Measurements from ENCODE around the gene EFEMP2.

EFEMP2 gene

GRCh38 chr11:65887723-65888162, 15.1 kb upstream of the EFEMP2 start:
- H3K9me3 ChIP-seq (ENCODE audit: control insufficient read depth, insufficient read depth, low read length), result no peaks in the 10 kb centered on the region
- peaks cover 33% of the 10 kb centered on the region for H3K79me2 ChIP-seq (ENCODE audit: control insufficient read depth, low read length)
- peak overlapping the region; percentile 95 for H3K4me2 ChIP-seq (ENCODE audit: low read length)
- H3K4me3 ChIP-seq (ENCODE audit: low read length), result peak overlapping the region; percentile 93
- H4K20me1 ChIP-seq (ENCODE audit: control insufficient read depth, insufficient read depth, low read depth, low read length), result 0 out of 2 replicates have a peak, but pooled peaks cover 3% of the 10 kb centered on the region
- peak overlapping the region; percentile 88; the same call in 1 of the 2 replicates for H3K27ac ChIP-seq (ENCODE audit: low read depth, low read length)
- no peaks in the 10 kb centered on the region for H3K9me2 ChIP-seq (replicated peaks; ENCODE audit: control insufficient read depth, low read length)
- peaks cover 24% of the 10 kb centered on the region for H3F3A ChIP-seq (ENCODE audit: control insufficient read depth, insufficient read depth)
- peaks cover 58% of the 10 kb centered on the region for H3K36me3 ChIP-seq (ENCODE audit: control insufficient read depth, low read length)
- peaks cover 57% of the 10 kb centered on the region for H3K4me1 ChIP-seq (ENCODE audit: control insufficient read depth, low read length)
- no peaks in the 10 kb centered on the region for H3K27me3 ChIP-seq (ENCODE audit: control insufficient read depth, low read length)
- TF ChIP-seq CTCF (IDR thresholded peaks at IDR 0.05; ENCODE audit: low read depth, low read length, poor library complexity, severe bottlenecking) (no peak), EZH2phosphoT487 (IDR thresholded peaks at IDR 0.05; ENCODE audit: borderline replicate concordance, low read length) (no peak)

- Histone ChIP-seq H3K4me2 (ENCODE audit: low read length) (peak overlapping the region; percentile 95), H3K4me3 (ENCODE audit: low read length) (peak overlapping the region; percentile 93), H3K27me3 (ENCODE audit: control insufficient read depth, low read length) (no peaks in the 10 kb centered on the region), H3K27ac (ENCODE audit: low read depth, low read length) (no peak overlapping the region), H3F3A (ENCODE audit: control insufficient read depth, insufficient read depth) (peaks cover 23% of the 10 kb centered on the region), H3K4me1 (ENCODE audit: control insufficient read depth, low read length) (peaks cover 51% of the 10 kb centered on the region), H3K36me3 (ENCODE audit: control insufficient read depth, low read length) (peaks cover 62% of the 10 kb centered on the region), H4K20me1 (ENCODE audit: control insufficient read depth, insufficient read depth, low read depth, low read length) (0 out of 2 replicates have a peak, but pooled peaks cover 2% of the 10 kb centered on the region), H3K79me2 (ENCODE audit: control insufficient read depth, low read length) (peaks cover 26% of the 10 kb centered on the region), H3K9me3 (ENCODE audit: control insufficient read depth, insufficient read depth, low read length) (no peaks in the 10 kb centered on the region), H3K9me2 (replicated peaks; ENCODE audit: control insufficient read depth, low read length) (no peaks in the 10 kb centered on the region)
- TF ChIP-seq CTCF (IDR thresholded peaks at IDR 0.05; ENCODE audit: low read depth, low read length, poor library complexity, severe bottlenecking) (no peak), EZH2phosphoT487 (IDR thresholded peaks at IDR 0.05; ENCODE audit: borderline replicate concordance, low read length) (no peak)
Observed at GRCh38 chr11:65886826-65887722, 14.5 kb upstream of the EFEMP2 start.

- TF ChIP-seq CTCF (IDR thresholded peaks at IDR 0.05; ENCODE audit: low read depth, low read length, poor library complexity, severe bottlenecking), result no peak
- TF ChIP-seq EZH2phosphoT487 (IDR thresholded peaks at IDR 0.05; ENCODE audit: borderline replicate concordance, low read length), result no peak
- Histone ChIP-seq H3K36me3 (ENCODE audit: control insufficient read depth, low read length) (peaks cover 53% of the 10 kb centered on the region), H3K4me1 (ENCODE audit: control insufficient read depth, low read length) (peaks cover 47% of the 10 kb centered on the region), H3F3A (ENCODE audit: control insufficient read depth, insufficient read depth) (peaks cover 18% of the 10 kb centered on the region), H3K79me2 (ENCODE audit: control insufficient read depth, low read length) (peaks cover 15% of the 10 kb centered on the region), H3K9me3 (ENCODE audit: control insufficient read depth, insufficient read depth, low read length) (no peaks in the 10 kb centered on the region), H3K4me2 (ENCODE audit: low read length) (peak overlapping the region; percentile 95), H3K9me2 (replicated peaks; ENCODE audit: control insufficient read depth, low read length) (no peaks in the 10 kb centered on the region), H4K20me1 (ENCODE audit: control insufficient read depth, insufficient read depth, low read depth, low read length) (no peaks in the 10 kb centered on the region), H3K27me3 (ENCODE audit: control insufficient read depth, low read length) (no peaks in the 10 kb centered on the region), H3K27ac (ENCODE audit: low read depth, low read length) (no peak overlapping the region), H3K4me3 (ENCODE audit: low read length) (no peak overlapping the region)
Observed at GRCh38 chr11:65885808-65886536, 13.4 kb upstream of the EFEMP2 start.

Measured in DOHH2 (cell line).